ENCODE measurements around the gene ZBTB1. TPM values are rescaled to one million over a fixed set of nuclear protein-coding genes. Genes with fewer than 3 reads are reported as not detected.

Gene ZBTB1
- total RNA-seq, 4 donors from 2014 or later, result 16.1 to 126 (median 82.4) TPM

GRCh38 chr14:64478634-64479250 is 25.8 kb upstream of the ZBTB1 start:
- H3K4me1 ChIP-seq, result no peaks in the 10 kb centered on the region
- H3K27ac ChIP-seq, result no peak overlapping the region
- no peaks in the 10 kb centered on the region for H3K36me3 ChIP-seq
- H3K4me3 ChIP-seq, result no peak overlapping the region
- peak; percentile 36 to 54 (median 42) for TF ChIP-seq CTCF (IDR thresholded peaks at IDR 0.05)
- TF ChIP-seq POLR2A (IDR thresholded peaks at IDR 0.05), result no peak
- no peaks in the 10 kb centered on the region for H3K27me3 ChIP-seq
- H3K9me3 ChIP-seq, result no peaks in the 10 kb centered on the region
- no peak for DNase-seq
- intact Hi-C loops (cut with DNase I; ENCODE audit: low total_unique reads), result no loop called here

GRCh38 chr14:64488590-64489099 is 15.9 kb upstream of the ZBTB1 start:
- H3K36me3 ChIP-seq, result no peaks in the 10 kb centered on the region
- no peaks in the 10 kb centered on the region for H3K9me3 ChIP-seq
- intact Hi-C loops (cut with DNase I; ENCODE audit: low total_unique reads), result no loop called here

GRCh38 chr14:64491637-64492036 is 12.9 kb upstream of the ZBTB1 start:
- Histone ChIP-seq H3K27me3 (no peaks in the 10 kb centered on the region), H3K9me3 (no peaks in the 10 kb centered on the region), H3K4me3 (no peak overlapping the region), H3K4me1 (no peaks in the 10 kb centered on the region), H3K27ac (no peak overlapping the region), H3K36me3 (no peaks in the 10 kb centered on the region)
- intact Hi-C loops (cut with DNase I; ENCODE audit: low total_unique reads), result no loop called here
- DNase-seq, result no peak
- TF ChIP-seq POLR2A (IDR thresholded peaks at IDR 0.05), result no peak
- TF ChIP-seq CTCF (IDR thresholded peaks at IDR 0.05), result no peak

More at GRCh38 chr14:64488590-64489099, 15.9 kb upstream of the ZBTB1 start:
- Histone ChIP-seq H3K27ac (no peak overlapping the region), H3K4me1 (no peaks in the 10 kb centered on the region), H3K27me3 (no peaks in the 10 kb centered on the region), H3K4me3 (no peak overlapping the region)
- no peak for DNase-seq
- no peak for TF ChIP-seq CTCF (IDR thresholded peaks at IDR 0.05)
- no peak for TF ChIP-seq POLR2A (IDR thresholded peaks at IDR 0.05)

- intact Hi-C loops (cut with DNase I; ENCODE audit: low total_unique reads), result no loop called here
- TF ChIP-seq CTCF (IDR thresholded peaks at IDR 0.05) (no peak), POLR2A (IDR thresholded peaks at IDR 0.05) (no peak)
- Histone ChIP-seq H3K27ac (no peak overlapping the region), H3K27me3 (no peaks in the 10 kb centered on the region), H3K9me3 (no peaks in the 10 kb centered on the region), H3K36me3 (no peaks in the 10 kb centered on the region), H3K4me1 (no peaks in the 10 kb centered on the region), H3K4me3 (no peak overlapping the region)
- no peak for DNase-seq
These were observed 11.1 kb upstream of the ZBTB1 start for GRCh38 chr14:64493455-64493854.

GRCh38 chr14:64495252-64495651 is 9.3 kb upstream of the ZBTB1 start:
- Histone ChIP-seq H3K9me3 (no peaks in the 10 kb centered on the region), H3K4me1 (peaks cover 0 to 4% of the 10 kb centered on the region in 2 donors), H3K27ac (no peak overlapping the region), H3K27me3 (no peaks in the 10 kb centered on the region), H3K4me3 (no peak overlapping the region), H3K36me3 (no peaks in the 10 kb centered on the region)
- intact Hi-C loops (cut with DNase I; ENCODE audit: low total_unique reads), result no loop called here
- DNase-seq, result no peak
- TF ChIP-seq CTCF (IDR thresholded peaks at IDR 0.05) (no peak), POLR2A (IDR thresholded peaks at IDR 0.05) (no peak)
